SU-DHL-6 (cell line): Measurements from ENCODE around the gene SFTPB.

ENCODE experiments used
- EZH2phosphoT487 ChIP-seq: fragments of 200-600 bp; sonication (generic), shearing (Covaris generic); conservative IDR thresholded peaks from 2 replicates; pipeline ENCODE4 v1.6.1; 2018; ENCODE audit warnings: mild to moderate bottlenecking, antibody characterized with exemption, low read length, moderate library complexity, mixed read lengths
- TF ChIP-seq, protein P1 (sequence below): fragments of 200-600 bp; sonication (generic); IDR thresholded peaks from one replicate; pipeline ENCODE4 v1.5.1; 2017; ENCODE audit warnings: antibody characterized with exemption, mild to moderate bottlenecking, low read length, moderate library complexity; ENCODE audit not compliant: insufficient read depth, poor library complexity, severe bottlenecking

DNA sequence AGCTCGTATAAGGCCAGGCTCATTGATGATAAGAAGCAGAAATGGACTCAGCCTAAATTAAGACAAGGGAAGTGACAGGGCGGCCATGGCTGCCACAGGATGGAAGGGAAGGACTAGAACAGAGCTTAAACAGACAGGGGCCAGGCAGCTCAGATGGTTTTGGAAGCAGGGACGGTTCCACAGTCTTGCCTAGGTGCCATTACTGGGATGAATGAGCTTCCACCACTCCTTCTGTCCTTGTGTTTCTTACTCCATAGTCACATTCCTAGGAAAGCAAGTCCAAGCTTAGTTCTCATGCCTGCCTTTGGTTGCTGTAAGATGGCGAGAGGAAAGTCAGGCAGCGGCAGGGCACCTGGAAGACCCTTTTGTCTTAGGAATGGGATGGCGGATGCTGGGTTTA lies 38.1 kb upstream of the SFTPB start:
- TF ChIP-seq, protein P1, sequence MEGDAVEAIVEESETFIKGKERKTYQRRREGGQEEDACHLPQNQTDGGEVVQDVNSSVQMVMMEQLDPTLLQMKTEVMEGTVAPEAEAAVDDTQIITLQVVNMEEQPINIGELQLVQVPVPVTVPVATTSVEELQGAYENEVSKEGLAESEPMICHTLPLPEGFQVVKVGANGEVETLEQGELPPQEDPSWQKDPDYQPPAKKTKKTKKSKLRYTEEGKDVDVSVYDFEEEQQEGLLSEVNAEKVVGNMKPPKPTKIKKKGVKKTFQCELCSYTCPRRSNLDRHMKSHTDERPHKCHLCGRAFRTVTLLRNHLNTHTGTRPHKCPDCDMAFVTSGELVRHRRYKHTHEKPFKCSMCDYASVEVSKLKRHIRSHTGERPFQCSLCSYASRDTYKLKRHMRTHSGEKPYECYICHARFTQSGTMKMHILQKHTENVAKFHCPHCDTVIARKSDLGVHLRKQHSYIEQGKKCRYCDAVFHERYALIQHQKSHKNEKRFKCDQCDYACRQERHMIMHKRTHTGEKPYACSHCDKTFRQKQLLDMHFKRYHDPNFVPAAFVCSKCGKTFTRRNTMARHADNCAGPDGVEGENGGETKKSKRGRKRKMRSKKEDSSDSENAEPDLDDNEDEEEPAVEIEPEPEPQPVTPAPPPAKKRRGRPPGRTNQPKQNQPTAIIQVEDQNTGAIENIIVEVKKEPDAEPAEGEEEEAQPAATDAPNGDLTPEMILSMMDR: no peak
- TF ChIP-seq EZH2phosphoT487: no peak
